Lower leg skin (tissue), 3 donors: ENCODE data around the gene EML4.

Experiments used
- CTCF ChIP-seq, 3 donors: fragments of 450-650 bp; IDR thresholded peaks; one replicate each; pipeline ENCODE4 v1.5.1; 2016; ENCODE audit warnings: antibody characterized with exemption in 3 of 3, mild to moderate bottlenecking in 3 of 3, moderate library complexity in 2 of 3
- POLR2A ChIP-seq, 2 donors: fragments of 450-650 bp; IDR thresholded peaks; one replicate each; pipeline ENCODE4 v1.6.1; 2016 to 2017; ENCODE audit warnings: antibody characterized with exemption in 2 of 2, mild to moderate bottlenecking in 1 of 2, moderate library complexity in 1 of 2

- TF ChIP-seq POLR2A (IDR thresholded peaks at IDR 0.05) (no peak), CTCF (IDR thresholded peaks at IDR 0.05) (no peak)
These were observed 31.9 kb upstream of the EML4 start for GRCh38 chr2:42137125-42137841.
